ENCODE results near the gene RIMS3.

RIMS3 gene

DNA sequence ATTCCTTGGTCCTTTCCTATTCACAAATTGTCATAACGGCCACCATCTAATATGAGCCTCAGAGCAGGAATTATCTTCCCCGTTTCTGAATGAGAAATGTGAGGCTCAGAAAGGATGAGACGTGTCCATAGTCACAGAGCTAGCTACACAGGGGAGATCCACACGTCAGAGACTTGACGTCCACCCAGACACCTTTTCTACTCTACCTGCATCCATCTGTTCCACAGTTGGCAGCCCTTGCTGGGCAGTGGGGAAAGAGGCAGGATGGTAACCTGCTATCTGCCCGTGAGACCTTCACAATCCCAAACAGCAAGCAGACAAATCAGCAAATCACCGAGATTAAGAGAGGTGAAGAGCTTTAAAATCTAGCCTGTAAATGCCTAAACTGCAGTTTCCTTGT lies 8.4 kb downstream of the RIMS3 start:
- no peaks in the 10 kb centered on the region for H3K9me3 ChIP-seq (ENCODE audit: severe bottlenecking)
- DNase-seq (ENCODE audit: low spot score) (no peak), ATAC-seq (ENCODE audit: low read depth) (no peak)
- H3K36me3 ChIP-seq (ENCODE audit: low read depth): no peaks in the 10 kb centered on the region
- no peak overlapping the region for H3K27ac ChIP-seq (ENCODE audit: poor library complexity, severe bottlenecking)
- no peaks in the 10 kb centered on the region for H3K4me1 ChIP-seq (ENCODE audit: insufficient read depth, poor library complexity, severe bottlenecking)
- TF ChIP-seq, protein P1, sequence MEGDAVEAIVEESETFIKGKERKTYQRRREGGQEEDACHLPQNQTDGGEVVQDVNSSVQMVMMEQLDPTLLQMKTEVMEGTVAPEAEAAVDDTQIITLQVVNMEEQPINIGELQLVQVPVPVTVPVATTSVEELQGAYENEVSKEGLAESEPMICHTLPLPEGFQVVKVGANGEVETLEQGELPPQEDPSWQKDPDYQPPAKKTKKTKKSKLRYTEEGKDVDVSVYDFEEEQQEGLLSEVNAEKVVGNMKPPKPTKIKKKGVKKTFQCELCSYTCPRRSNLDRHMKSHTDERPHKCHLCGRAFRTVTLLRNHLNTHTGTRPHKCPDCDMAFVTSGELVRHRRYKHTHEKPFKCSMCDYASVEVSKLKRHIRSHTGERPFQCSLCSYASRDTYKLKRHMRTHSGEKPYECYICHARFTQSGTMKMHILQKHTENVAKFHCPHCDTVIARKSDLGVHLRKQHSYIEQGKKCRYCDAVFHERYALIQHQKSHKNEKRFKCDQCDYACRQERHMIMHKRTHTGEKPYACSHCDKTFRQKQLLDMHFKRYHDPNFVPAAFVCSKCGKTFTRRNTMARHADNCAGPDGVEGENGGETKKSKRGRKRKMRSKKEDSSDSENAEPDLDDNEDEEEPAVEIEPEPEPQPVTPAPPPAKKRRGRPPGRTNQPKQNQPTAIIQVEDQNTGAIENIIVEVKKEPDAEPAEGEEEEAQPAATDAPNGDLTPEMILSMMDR (IDR thresholded peaks at IDR 0.05; ENCODE audit: poor library complexity, severe bottlenecking): no peak
- no peaks in the 10 kb centered on the region for H3K27me3 ChIP-seq (ENCODE audit: insufficient read depth, poor library complexity, severe bottlenecking)
- no peak overlapping the region for H3K4me3 ChIP-seq (ENCODE audit: severe bottlenecking)

DNA sequence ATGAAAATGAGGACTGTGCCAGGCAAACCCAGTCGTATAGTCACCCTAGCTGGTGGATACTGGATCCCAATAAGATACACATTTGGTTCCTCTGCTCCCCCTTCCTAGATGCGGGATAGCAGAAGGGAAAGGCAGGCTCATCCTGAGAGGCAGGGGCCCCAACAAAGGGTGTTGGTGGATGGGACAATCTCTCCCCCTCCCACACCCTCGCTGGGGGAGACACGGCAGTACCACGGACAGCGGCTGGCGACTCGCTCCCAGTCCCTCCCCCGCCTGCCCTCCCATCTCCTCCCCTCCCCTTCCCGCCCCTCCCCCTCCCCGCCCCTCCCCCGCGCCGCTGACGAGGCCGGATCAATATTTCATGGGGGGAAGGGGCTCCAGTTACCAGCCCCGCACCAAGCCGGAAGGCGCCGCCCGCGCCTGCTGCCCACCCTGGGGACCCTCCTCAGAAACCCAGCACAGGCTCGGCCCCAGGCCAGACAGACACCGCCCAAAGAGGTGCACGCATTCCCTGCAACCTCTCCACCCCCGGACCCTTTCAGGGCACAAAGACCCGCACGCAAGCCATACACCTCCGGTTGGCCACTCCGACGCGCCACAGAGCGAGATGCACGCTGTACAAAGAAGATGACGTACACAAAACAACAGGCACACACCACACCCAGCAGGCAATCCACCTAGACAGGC lies 11.5 kb downstream of the RIMS3 start:
- DNase-seq (ENCODE audit: low spot score) (no peak), ATAC-seq (ENCODE audit: low read depth) (no peak)
- Histone ChIP-seq H3K9me3 (ENCODE audit: severe bottlenecking) (no peaks in the 10 kb centered on the region), H3K27me3 (ENCODE audit: insufficient read depth, poor library complexity, severe bottlenecking) (no peaks in the 10 kb centered on the region), H3K27ac (ENCODE audit: poor library complexity, severe bottlenecking) (no peak overlapping the region), H3K4me1 (ENCODE audit: insufficient read depth, poor library complexity, severe bottlenecking) (no peaks in the 10 kb centered on the region), H3K36me3 (ENCODE audit: low read depth) (no peaks in the 10 kb centered on the region), H3K4me3 (ENCODE audit: severe bottlenecking) (no peak overlapping the region)
- TF ChIP-seq, protein P1 (IDR thresholded peaks at IDR 0.05; ENCODE audit: poor library complexity, severe bottlenecking): no peak

- ATAC-seq (ENCODE audit: low read depth) (peak; percentile 76), DNase-seq (ENCODE audit: low spot score) (no peak)
- no peaks in the 10 kb centered on the region for H3K36me3 ChIP-seq (ENCODE audit: low read depth)
- TF ChIP-seq, protein P1 (IDR thresholded peaks at IDR 0.05; ENCODE audit: poor library complexity, severe bottlenecking): no peak
- H3K27me3 ChIP-seq (ENCODE audit: insufficient read depth, poor library complexity, severe bottlenecking): no peaks in the 10 kb centered on the region
- H3K4me1 ChIP-seq (ENCODE audit: insufficient read depth, poor library complexity, severe bottlenecking): no peaks in the 10 kb centered on the region
- H3K27ac ChIP-seq (ENCODE audit: poor library complexity, severe bottlenecking): no peak overlapping the region
- H3K9me3 ChIP-seq (ENCODE audit: severe bottlenecking): no peaks in the 10 kb centered on the region
- no peak overlapping the region for H3K4me3 ChIP-seq (ENCODE audit: severe bottlenecking)
Measured at GRCh38 chr1:40652979-40653378, 12.5 kb downstream of the RIMS3 start.

GRCh38 chr1:40652468-40652867 lies 13.0 kb downstream of the RIMS3 start:
- Histone ChIP-seq H3K9me3 (ENCODE audit: severe bottlenecking) (no peaks in the 10 kb centered on the region), H3K4me3 (ENCODE audit: severe bottlenecking) (no peak overlapping the region), H3K36me3 (ENCODE audit: low read depth) (no peaks in the 10 kb centered on the region), H3K27me3 (ENCODE audit: insufficient read depth, poor library complexity, severe bottlenecking) (no peaks in the 10 kb centered on the region), H3K27ac (ENCODE audit: poor library complexity, severe bottlenecking) (no peak overlapping the region), H3K4me1 (ENCODE audit: insufficient read depth, poor library complexity, severe bottlenecking) (no peaks in the 10 kb centered on the region)
- ATAC-seq (ENCODE audit: low read depth) (no peak), DNase-seq (ENCODE audit: low spot score) (no peak)
- TF ChIP-seq, protein P1 (IDR thresholded peaks at IDR 0.05; ENCODE audit: poor library complexity, severe bottlenecking): no peak

GRCh38 chr1:40651138-40651857 lies 14.2 kb downstream of the RIMS3 start:
- H3K27ac ChIP-seq (ENCODE audit: poor library complexity, severe bottlenecking): no peak overlapping the region
- H3K4me1 ChIP-seq (ENCODE audit: insufficient read depth, poor library complexity, severe bottlenecking): no peaks in the 10 kb centered on the region
- H3K4me3 ChIP-seq (ENCODE audit: severe bottlenecking): no peak overlapping the region
- no peaks in the 10 kb centered on the region for H3K9me3 ChIP-seq (ENCODE audit: severe bottlenecking)
- TF ChIP-seq, protein P1 (IDR thresholded peaks at IDR 0.05; ENCODE audit: poor library complexity, severe bottlenecking): no peak
- no peaks in the 10 kb centered on the region for H3K27me3 ChIP-seq (ENCODE audit: insufficient read depth, poor library complexity, severe bottlenecking)
- H3K36me3 ChIP-seq (ENCODE audit: low read depth): no peaks in the 10 kb centered on the region
- no peak; the same call in 2 of the 3 replicates for ATAC-seq (ENCODE audit: low read depth)
- DNase-seq (ENCODE audit: low spot score): no peak

Data from RWPE2 (cell line).